Neutrophil (primary cell): ENCODE data around the gene LBHD2.
"Not testable (repeated sequence)": the region's sequence is repeated elsewhere in the genome, so short reads cannot be mapped to it uniquely, and the experiment has no call there.

Experiments used
- H3K27ac ChIP-seq: fragments of 200-600 bp; sonication (generic); 2 replicates; pipeline ENCODE4 v1.5.1; 2016; ENCODE audit warnings: mild to moderate bottlenecking, moderate library complexity
- H3K27me3 ChIP-seq: fragments of 200-600 bp; sonication (generic); 2 replicates; pipeline ENCODE4 v1.6.0; 2016; ENCODE audit warnings: mild to moderate bottlenecking
- H3K36me3 ChIP-seq: fragments of 200-600 bp; sonication (generic); 2 replicates; pipeline ENCODE4 v1.5.1; 2017
- H3K4me1 ChIP-seq, 2 experiments: fragments of 200-600 bp in 1 of 2; sonication (generic) in 1 of 2; 1 replicate in 1 of 2; 2 replicates in 1 of 2; pipeline versions ENCODE4 v1.5.1 to v1.6.1; 2013 to 2016; ENCODE audit warnings: low read depth in 1 of 2, low read length in 1 of 2, mild to moderate bottlenecking in 1 of 2, moderate library complexity in 1 of 2; ENCODE audit not compliant: control insufficient read depth in 1 of 2, insufficient read depth in 1 of 2
- H3K4me3 ChIP-seq, 2 experiments: fragments of 200-600 bp in 1 of 2; sonication (generic) in 1 of 2; 1 replicate in 1 of 2; 2 replicates in 1 of 2; pipeline ENCODE4 v1.5.1; 2013 to 2016; ENCODE audit warnings: low read depth in 1 of 2, low read length in 1 of 2, mild to moderate bottlenecking in 1 of 2, moderate library complexity in 1 of 2
- H3K9me3 ChIP-seq: fragments of 200-600 bp; sonication (generic); 2 replicates; pipeline ENCODE4 v1.5.1; 2016
- TF ChIP-seq, protein P1 (sequence below): fragments of 200-600 bp; sonication (generic); IDR thresholded peaks from 2 replicates; pipeline ENCODE4 v1.5.1; 2016; ENCODE audit warnings: antibody characterized with exemption

Gene LBHD2

DNA sequence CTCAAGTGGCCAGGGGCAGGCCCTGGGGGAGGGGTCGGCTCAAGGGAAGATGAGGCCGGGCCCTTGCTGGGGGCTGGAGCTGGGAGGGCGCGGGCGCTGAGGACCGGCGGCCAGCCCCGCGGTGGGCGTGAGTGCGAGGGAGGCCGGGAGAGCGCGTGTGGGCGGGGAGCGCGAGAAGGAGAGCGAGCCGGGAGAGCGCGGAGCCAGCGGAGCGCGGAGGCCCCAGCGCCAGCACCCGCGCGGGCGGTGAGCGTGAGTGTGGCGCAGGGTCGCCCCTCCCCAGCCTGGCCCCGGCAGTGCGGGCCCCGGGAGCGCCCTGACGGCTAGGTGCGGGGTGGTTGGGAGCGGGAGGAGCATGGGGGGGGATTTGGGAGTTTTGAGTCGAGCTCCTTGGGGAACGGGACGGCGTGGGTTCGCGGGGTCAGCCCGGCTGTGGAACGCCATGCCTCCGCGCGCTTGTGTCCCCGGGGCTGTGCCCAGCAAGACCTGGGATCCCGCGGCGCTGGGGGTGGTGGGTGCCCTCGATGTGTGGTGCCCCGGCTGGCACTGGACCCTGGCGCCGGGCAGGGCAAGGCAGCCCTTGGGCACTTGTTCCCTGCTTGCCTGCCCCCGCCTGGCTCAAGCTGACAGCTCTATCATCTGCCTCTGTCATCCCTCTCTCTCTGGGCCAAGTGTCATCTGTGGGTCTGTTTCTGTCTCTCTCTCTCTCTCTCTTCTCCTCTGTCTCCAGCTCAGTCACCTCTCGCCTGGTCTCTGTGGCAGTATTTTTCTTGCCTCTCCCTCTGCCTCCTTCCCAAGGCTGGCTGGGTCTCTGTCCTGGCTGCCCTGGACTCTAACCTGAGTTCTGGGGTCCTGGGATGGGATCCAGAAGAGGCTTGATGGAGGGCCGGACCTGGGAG, at the start of gene LBHD2:
TSS of gene LBHD2 (plus strand) at position 190 of the 899 bp plus-strand sequence. CDS start 1,803 bp downstream, outside the sequence.
- Histone ChIP-seq H3K9me3 (no peaks in the 10 kb centered on the region), H3K4me3 (no peak within 1 kb of the TSS), H3K27ac (no peak within 1 kb of the TSS), H3K4me1 (no peaks in the 10 kb centered on the region), H3K27me3 (peaks cover 100% of the 10 kb centered on the region), H3K36me3 (no peaks in the 10 kb centered on the region)
- TF ChIP-seq, protein P1, sequence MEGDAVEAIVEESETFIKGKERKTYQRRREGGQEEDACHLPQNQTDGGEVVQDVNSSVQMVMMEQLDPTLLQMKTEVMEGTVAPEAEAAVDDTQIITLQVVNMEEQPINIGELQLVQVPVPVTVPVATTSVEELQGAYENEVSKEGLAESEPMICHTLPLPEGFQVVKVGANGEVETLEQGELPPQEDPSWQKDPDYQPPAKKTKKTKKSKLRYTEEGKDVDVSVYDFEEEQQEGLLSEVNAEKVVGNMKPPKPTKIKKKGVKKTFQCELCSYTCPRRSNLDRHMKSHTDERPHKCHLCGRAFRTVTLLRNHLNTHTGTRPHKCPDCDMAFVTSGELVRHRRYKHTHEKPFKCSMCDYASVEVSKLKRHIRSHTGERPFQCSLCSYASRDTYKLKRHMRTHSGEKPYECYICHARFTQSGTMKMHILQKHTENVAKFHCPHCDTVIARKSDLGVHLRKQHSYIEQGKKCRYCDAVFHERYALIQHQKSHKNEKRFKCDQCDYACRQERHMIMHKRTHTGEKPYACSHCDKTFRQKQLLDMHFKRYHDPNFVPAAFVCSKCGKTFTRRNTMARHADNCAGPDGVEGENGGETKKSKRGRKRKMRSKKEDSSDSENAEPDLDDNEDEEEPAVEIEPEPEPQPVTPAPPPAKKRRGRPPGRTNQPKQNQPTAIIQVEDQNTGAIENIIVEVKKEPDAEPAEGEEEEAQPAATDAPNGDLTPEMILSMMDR: no peak

GRCh38 chr14:103041464-103041863, 42.5 kb upstream of the LBHD2 start:
- TF ChIP-seq, protein P1: no peak
- Histone ChIP-seq H3K27me3 (peaks cover 40% of the 10 kb centered on the region), H3K4me3 (no peak overlapping the region), H3K27ac (no peak overlapping the region), H3K9me3 (no peaks in the 10 kb centered on the region), H3K4me1 (no peaks in the 10 kb centered on the region), H3K36me3 (no peaks in the 10 kb centered on the region)

DNA sequence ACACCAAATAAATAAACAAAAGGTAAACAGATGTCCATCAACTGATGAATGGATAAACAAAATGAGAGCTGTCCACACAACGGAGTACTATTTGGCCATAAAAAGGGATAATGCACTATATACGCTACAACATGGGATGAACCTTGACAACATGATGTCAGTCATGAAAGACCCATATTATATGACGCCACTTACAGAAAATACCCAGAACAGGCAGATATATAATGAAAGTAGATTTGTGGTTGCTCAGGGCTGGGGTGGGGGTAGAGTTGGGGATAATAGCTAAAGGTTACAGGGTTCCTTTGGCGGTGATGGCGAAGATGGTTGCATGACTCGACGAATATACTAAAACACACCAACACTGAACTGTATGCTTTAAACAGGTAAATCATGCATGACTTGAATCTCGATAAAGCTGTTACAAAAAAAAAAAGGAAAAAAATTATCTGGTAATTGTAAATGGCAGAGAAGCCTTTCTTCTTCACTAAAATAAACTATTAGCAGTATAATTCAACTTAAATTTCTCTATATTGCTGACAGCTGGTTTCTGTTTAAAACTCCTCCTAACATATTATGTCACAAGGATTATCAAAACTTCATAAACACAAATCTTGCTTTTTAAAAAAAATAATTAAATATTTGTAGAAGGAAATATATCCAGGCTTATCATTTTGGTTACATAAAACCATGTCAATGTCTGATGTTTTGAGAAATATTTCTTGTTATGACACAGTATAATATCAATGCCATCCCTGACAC, 40.6 kb upstream of the LBHD2 start:
- peaks cover 43% of the 10 kb centered on the region for H3K27me3 ChIP-seq
- no peak overlapping the region for H3K4me3 ChIP-seq
- TF ChIP-seq, protein P1: no peak
- H3K4me1 ChIP-seq: no peaks in the 10 kb centered on the region
- H3K27ac ChIP-seq: no peak overlapping the region
- H3K36me3 ChIP-seq: no peaks in the 10 kb centered on the region
- H3K9me3 ChIP-seq: no peaks in the 10 kb centered on the region

- Histone ChIP-seq H3K4me3 (no peak overlapping the region), H3K9me3 (no peaks in the 10 kb centered on the region), H3K27me3 (peaks cover 52% of the 10 kb centered on the region), H3K27ac (no peak overlapping the region), H3K4me1 (no peaks in the 10 kb centered on the region), H3K36me3 (no peaks in the 10 kb centered on the region)
- TF ChIP-seq, protein P1: no peak
Observed at GRCh38 chr14:103045371-103045869, 38.6 kb upstream of the LBHD2 start.

DNA sequence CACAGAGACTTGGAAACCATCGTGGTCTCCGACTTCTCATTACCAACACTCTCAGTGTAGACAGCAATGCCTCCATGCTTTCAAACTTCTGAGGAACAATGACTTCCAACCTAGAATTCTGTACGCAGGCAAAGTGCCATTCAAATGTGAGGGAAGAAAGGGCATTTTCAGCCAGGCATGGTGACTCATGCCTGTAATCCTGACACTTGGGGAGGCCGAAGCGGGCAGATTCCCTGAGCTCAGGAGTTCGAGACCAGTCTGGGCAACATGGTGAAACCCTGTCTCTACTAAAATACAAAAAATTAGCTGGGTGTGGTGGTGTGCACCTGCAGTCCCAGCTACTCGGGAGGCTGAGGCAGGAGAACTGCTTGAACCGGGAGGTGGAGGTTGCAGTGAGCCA, 36.6 kb upstream of the LBHD2 start:
- H3K27ac ChIP-seq, H3K9me3 ChIP-seq, H3K4me3 ChIP-seq, H3K36me3 ChIP-seq, H3K4me1 ChIP-seq: not testable (repeated sequence)
- H3K27me3 ChIP-seq: peaks cover 71% of the 10 kb centered on the region
